Measurements from ENCODE around the gene AHCTF1. TPM values are rescaled to one million over a fixed set of nuclear protein-coding genes. Genes with fewer than 3 reads are reported as not detected.

The AHCTF1 gene
- total and polyA plus RNA-seq, 2 of the 8 experiments (the other 6 are each of a cell fraction or from before 2014, with no cell fraction given) = 7.9 to 44.5 TPM

GRCh38 chr1:246931549-246932365 lies at the start of gene AHCTF1 (continued):
- TF ChIP-seq CHD7 (IDR thresholded peaks at IDR 0.05; ENCODE audit: insufficient replicate concordance, low read length) (no peak), MAFK (IDR thresholded peaks at IDR 0.05; ENCODE audit: low read depth, low read length) (no peak), SUZ12 (IDR thresholded peaks at IDR 0.05; ENCODE audit: low read length) (no peak), FOSL1 (IDR thresholded peaks at IDR 0.05; ENCODE audit: insufficient read depth, low read depth, low read length) (no peak), ATF3 (IDR thresholded peaks at IDR 0.05; ENCODE audit: insufficient read depth, low read depth, low read length) (0 out of 2 replicates have a peak, but pooled peaks have one; percentile 54), POLR2A (IDR thresholded peaks at IDR 0.05; ENCODE audit: control extremely low read depth in 1 of 2, low read depth in 2 of 2, low read length in 2 of 2) (peak; percentile 76 to 92), GTF2F1 (IDR thresholded peaks at IDR 0.05; ENCODE audit: borderline replicate concordance, low read depth, low read length) (0 out of 2 replicates have a peak, but pooled peaks have one; percentile 66), SAP30 (IDR thresholded peaks at IDR 0.05; ENCODE audit: insufficient read depth, insufficient replicate concordance, low read length) (no peak)
